Ovary (tissue), 9 donors: ENCODE data around the gene STIP1. TPM values are rescaled to one million over a fixed set of nuclear protein-coding genes. Genes with fewer than 3 reads are reported as not detected.

Experiments used
- DNase-seq, 5 donors: peaks; one replicate each; pipeline ENCODE4 v3.0.0-alpha.2; 2019 to 2020
- H3K27ac ChIP-seq, 2 donors: fragments of 200-600 bp; one replicate each; pipeline versions ENCODE4 v1.5.1 to v1.8.0; 2019 to 2022
- H3K27me3 ChIP-seq: fragments of 200-600 bp; one replicate; pipeline ENCODE4 v1.8.0; 2022
- H3K36me3 ChIP-seq: fragments of 200-600 bp; sonication (generic); one replicate; pipeline ENCODE4 v1.5.1; 2019
- H3K4me1 ChIP-seq: one replicate; pipeline ENCODE4 v1.8.1; 2013; ENCODE audit warnings: mild to moderate bottlenecking, moderate library complexity; ENCODE audit not compliant: insufficient read depth
- H3K4me3 ChIP-seq: fragments of 200-600 bp; sonication (generic); one replicate; pipeline ENCODE4 v1.5.1; 2017
- H3K9me3 ChIP-seq, 2 donors: fragments of 200-600 bp in 1 of 2; sonication (generic) in 1 of 2; one replicate each; pipeline versions ENCODE4 v1.5.1 to v1.8.1; 2013 to 2019; ENCODE audit warnings: mild to moderate bottlenecking in 1 of 2, moderate library complexity in 1 of 2
- EP300 ChIP-seq: sonication (generic); formaldehyde crosslinking; IDR thresholded peaks from one replicate; pipeline ENCODE4 v1.6.1; 2017; ENCODE audit warnings: antibody characterized with exemption
- POLR2A ChIP-seq: fragments of 450-650 bp; IDR thresholded peaks from one replicate; pipeline ENCODE4 v1.6.1; 2017; ENCODE audit warnings: antibody characterized with exemption, mild to moderate bottlenecking, moderate library complexity
- WGBS, 3 donors: extraction: QIAGEN DNeasy Blood & Tissue Kit in 1 of 3; methylation state at CpG; one replicate each; pipeline versions ENCODE4 v1.1.5 to v1.1.7; 2013 to 2017; 5-methylcytosine and 5-hydroxymethylcytosine counted together
- intact Hi-C, 4 donors: fragments of 100-400 bp; cut with DNase I; formaldehyde crosslinking; loops; one replicate each; pipeline versions ENCODE4 v1.11.0 to v1.15.1; 2022 to 2023
- polyA plus RNA-seq, 2 donors: library from polyadenylated mRNA; stranded (reverse); fragments of 200-250 nt in 1 of 2; fragments of 350-450 nt in 1 of 2; fragmentation: Illumina TruSeq in 1 of 2; extraction: RNeasy Lipid Tissue Mini Kit (QIAGEN cat#74804) in 1 of 2; gene quantifications; one replicate each; pipeline ENCODE4 v1.2.3, GENCODE V29; 2013 to 2014
- total RNA-seq, 7 donors: library from RNA; depleted of rRNA in 2 of 7; stranded (reverse); fragments of >200 nt in 2 of 7; fragmentation: NEBNext Ultra II Directional in 3 of 7; extraction: Animal tissue kit (Norgen Biotek cat#: 25700) in 3 of 7; gene quantifications; one replicate each; pipeline versions ENCODE4 v1.1.0 to v1.2.4, GENCODE V29; 2016 to 2023
- TF ChIP-seq, protein P1 (sequence below), 3 donors: fragments of 450-650 bp in 2 of 3; fragments of 200-600 bp in 1 of 3; IDR thresholded peaks; one replicate each; pipeline versions ENCODE4 v1.5.1 to v1.8.0; 2016 to 2022; ENCODE audit warnings: antibody characterized with exemption in 3 of 3, mild to moderate bottlenecking in 1 of 3
- donor health status: DM: no; HTN: no; CAD: no; lungs with moderate emphysema.
- donor health status: DM: no; HTN: no; CAD: no.
- donor health status: Bipolar disorder and iron deficiency.
- donor health status: DM: yes; HTN: yes; CAD: no.
- donor health status: DM: no; HTN: no; CAD: no.
- donor health status: DM: yes; HTN: yes; CAD: no.

Gene STIP1
- total and polyA plus RNA-seq, 9 donors = 48.4 to 238 (median 111) TPM

DNA sequence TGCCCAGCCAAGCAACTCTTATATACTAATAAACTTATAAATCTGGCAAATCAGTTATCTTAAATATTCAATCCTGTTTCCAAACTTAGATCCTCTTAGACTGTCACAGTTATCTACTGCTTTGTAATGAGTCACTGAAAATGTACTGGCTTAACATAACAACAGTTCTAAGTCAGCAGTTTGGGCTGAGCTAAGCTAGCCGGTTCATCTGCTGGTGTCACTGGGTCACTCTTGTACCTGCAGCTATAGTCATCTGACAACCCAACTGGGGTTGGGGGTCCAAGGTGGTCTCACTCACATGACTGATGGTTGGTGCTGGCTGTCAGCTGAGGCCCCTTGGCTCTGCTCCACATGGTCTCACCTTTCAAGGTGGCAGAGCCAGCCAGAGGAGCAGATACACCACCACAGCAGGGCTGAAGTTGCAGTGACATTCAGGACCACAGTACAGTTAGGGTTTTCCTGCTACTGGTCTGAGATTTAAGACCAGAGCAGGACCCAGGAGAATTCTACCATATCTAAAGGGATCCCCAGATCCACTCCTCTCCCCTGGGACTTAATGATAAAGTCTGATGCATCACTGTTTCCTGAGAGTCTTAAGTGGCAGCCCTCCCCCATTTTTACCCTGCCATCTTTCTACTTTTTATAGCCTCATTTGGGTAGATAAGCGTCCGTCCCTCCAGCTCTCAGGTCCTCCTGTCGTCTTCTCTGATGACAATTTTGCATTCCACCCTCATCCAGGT lies 12.2 kb upstream of the STIP1 start:
- H3K27ac ChIP-seq = no peak overlapping the region
- DNase-seq = no peak
- no peak overlapping the region for H3K4me3 ChIP-seq
- no peaks in the 10 kb centered on the region for H3K9me3 ChIP-seq
- TF ChIP-seq POLR2A = no peak
- TF ChIP-seq, protein P1, sequence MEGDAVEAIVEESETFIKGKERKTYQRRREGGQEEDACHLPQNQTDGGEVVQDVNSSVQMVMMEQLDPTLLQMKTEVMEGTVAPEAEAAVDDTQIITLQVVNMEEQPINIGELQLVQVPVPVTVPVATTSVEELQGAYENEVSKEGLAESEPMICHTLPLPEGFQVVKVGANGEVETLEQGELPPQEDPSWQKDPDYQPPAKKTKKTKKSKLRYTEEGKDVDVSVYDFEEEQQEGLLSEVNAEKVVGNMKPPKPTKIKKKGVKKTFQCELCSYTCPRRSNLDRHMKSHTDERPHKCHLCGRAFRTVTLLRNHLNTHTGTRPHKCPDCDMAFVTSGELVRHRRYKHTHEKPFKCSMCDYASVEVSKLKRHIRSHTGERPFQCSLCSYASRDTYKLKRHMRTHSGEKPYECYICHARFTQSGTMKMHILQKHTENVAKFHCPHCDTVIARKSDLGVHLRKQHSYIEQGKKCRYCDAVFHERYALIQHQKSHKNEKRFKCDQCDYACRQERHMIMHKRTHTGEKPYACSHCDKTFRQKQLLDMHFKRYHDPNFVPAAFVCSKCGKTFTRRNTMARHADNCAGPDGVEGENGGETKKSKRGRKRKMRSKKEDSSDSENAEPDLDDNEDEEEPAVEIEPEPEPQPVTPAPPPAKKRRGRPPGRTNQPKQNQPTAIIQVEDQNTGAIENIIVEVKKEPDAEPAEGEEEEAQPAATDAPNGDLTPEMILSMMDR (IDR thresholded peaks at IDR 0.05) = no peak
- no peak for TF ChIP-seq EP300
- H3K4me1 ChIP-seq = no peaks in the 10 kb centered on the region
- 90 to 96% (median 93%) methylated on average over 4 of the region's 4 CpGs for WGBS, 3 donors
- H3K36me3 ChIP-seq = no peaks in the 10 kb centered on the region
- no peaks in the 10 kb centered on the region for H3K27me3 ChIP-seq
- intact Hi-C loops = no loop called here

DNA sequence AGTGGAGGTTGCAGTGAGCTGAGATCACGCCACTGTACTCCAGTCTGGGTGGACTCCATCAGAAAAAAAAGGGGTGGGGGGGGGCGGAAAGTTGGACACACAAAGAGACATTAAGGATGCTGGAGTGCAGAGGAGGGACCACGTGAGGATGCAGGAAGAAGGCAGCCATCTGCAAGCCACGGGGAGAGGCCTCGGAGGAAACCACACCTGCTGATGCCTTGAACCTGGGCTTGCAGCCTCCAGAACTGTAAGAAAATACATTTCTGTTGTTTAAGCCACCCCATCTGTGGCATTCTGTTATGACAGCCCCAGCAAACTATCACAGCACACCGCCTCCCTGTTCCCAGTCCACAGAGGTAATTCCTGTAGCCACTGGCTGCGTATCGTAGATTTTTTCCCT lies 9.2 kb upstream of the STIP1 start:
- H3K36me3 ChIP-seq = no peaks in the 10 kb centered on the region
- no peak overlapping the region for H3K27ac ChIP-seq
- TF ChIP-seq, protein P1 (IDR thresholded peaks at IDR 0.05) = no peak
- no peak for TF ChIP-seq EP300
- TF ChIP-seq POLR2A = no peak
- DNase-seq = no peak
- no peak overlapping the region for H3K4me3 ChIP-seq
- no peaks in the 10 kb centered on the region for H3K27me3 ChIP-seq
- 83 to 90% (median 89%) methylated on average over 8 of the region's 8 CpGs for WGBS, 3 donors
- H3K4me1 ChIP-seq = no peaks in the 10 kb centered on the region
- H3K9me3 ChIP-seq = no peaks in the 10 kb centered on the region
- intact Hi-C loops = no loop called here

DNA sequence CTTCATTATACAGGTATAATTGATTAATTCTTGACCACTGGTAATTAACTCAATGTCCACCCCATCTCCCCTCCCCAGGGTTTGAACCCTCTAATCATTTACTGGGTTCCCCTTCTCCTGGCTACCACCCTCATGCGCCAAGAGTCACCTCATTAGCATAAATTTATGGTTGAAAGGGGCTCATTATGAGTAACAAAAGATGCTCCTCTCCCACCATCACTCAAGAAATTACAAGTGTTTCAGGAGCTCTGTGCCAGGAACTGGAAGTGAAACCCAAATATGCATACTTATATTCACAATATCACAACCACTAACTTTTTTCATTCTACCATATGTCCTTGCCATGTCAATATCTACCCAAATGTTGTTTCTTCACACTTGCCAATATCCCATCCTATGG lies 7.8 kb upstream of the STIP1 start:
- intact Hi-C loops = no loop called here
- 82 to 95% (median 91%) methylated on average over 1 of the region's 1 CpG for WGBS, 3 donors
- TF ChIP-seq, protein P1 (IDR thresholded peaks at IDR 0.05) = no peak
- no peak for TF ChIP-seq EP300
- TF ChIP-seq POLR2A = no peak

DNA sequence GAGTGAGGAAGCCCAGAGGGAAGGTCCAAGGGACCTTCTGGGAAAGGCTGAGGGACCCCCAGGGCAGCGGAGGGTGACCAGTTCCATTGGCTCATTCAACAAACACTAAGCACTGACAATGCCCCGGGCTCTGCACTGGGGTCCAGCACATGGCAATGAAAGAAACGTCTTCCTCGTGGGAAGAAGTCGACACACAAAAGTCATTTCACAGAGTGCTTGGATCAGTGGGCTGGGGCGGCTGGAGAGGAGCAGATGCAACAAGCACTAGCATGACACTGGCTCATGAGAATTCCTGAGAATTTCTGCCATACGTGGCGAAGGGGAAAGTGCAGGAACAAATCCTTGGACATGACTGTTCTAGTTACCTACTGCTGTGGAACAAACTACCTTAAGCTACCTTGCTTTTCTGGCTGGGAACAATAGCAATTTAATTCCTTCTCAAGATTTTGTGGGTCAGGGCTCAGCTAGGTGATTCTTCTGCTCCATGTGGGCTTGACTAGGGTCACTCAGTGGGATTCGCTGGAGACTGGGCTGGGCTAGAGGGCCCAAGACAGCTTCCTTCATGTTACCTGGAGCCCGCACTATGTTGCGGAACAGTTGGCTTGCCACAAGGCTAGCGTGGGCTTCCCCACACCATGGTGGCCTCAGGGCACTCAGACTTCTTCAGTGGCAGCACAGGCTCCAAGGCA lies 6.9 kb upstream of the STIP1 start:
- peaks cover 3% of the 10 kb centered on the region for H3K4me1 ChIP-seq
- H3K27ac ChIP-seq = no peak overlapping the region
- H3K9me3 ChIP-seq = no peaks in the 10 kb centered on the region
- intact Hi-C loops = no loop called here
- DNase-seq = no peak
- TF ChIP-seq EP300 (no peak), POLR2A (no peak)
- TF ChIP-seq, protein P1 (IDR thresholded peaks at IDR 0.05) = no peak
- H3K27me3 ChIP-seq = no peaks in the 10 kb centered on the region
- no peaks in the 10 kb centered on the region for H3K36me3 ChIP-seq
- WGBS, 3 donors = 92 to 95% (median 93%) methylated on average over 12 of the region's 12 CpGs
- no peak overlapping the region for H3K4me3 ChIP-seq

More for the DNA sequence above, 7.8 kb upstream of the STIP1 start:
- Histone ChIP-seq H3K4me1 (no peaks in the 10 kb centered on the region), H3K4me3 (no peak overlapping the region), H3K9me3 (no peaks in the 10 kb centered on the region), H3K27ac (no peak overlapping the region), H3K27me3 (no peaks in the 10 kb centered on the region), H3K36me3 (no peaks in the 10 kb centered on the region)
- no peak for DNase-seq
